Natural killer cell (primary cell): ENCODE measurements around the gene EEF2. TPM values are rescaled to one million over a fixed set of nuclear protein-coding genes. Genes with fewer than 3 reads are reported as not detected.
"Not testable (repeated sequence)": the region's sequence is repeated elsewhere in the genome, so short reads cannot be mapped to it uniquely, and the experiment has no call there.

Source experiments
- ATAC-seq, 3 donors: fragments of 150-1000 bp in 2 of 3; fragments of 200-7000 bp in 1 of 3; cut with Tn5 transposase; 1 replicate in 1 of 3; 2 replicates in 2 of 3; pipeline ENCODE4 v1.10.0; 2021; ENCODE audit warnings: mild to moderate bottlenecking in 2 of 3, moderate library complexity in 2 of 3
- DNase-seq, 2 donors: peaks; one replicate each; pipeline versions ENCODE4 v3.0.0 to v3.0.0-alpha.2; 2013 to 2021; ENCODE audit warnings: mixed read lengths in 1 of 2
- H3K27ac ChIP-seq: one replicate; pipeline ENCODE4 v1.5.1; 2013; ENCODE audit warnings: mild to moderate bottlenecking, low read length
- H3K27me3 ChIP-seq: one replicate; pipeline ENCODE4 v1.6.1; 2013; ENCODE audit warnings: low read length; ENCODE audit not compliant: control insufficient read depth, insufficient read depth
- H3K36me3 ChIP-seq: one replicate; pipeline ENCODE4 v1.6.1; 2013; ENCODE audit warnings: low read length; ENCODE audit not compliant: control insufficient read depth, insufficient read depth
- H3K4me1 ChIP-seq: one replicate; pipeline ENCODE4 v1.6.1; 2013; ENCODE audit warnings: low read length; ENCODE audit not compliant: control insufficient read depth, insufficient read depth
- H3K4me3 ChIP-seq: one replicate; pipeline ENCODE4 v1.5.1; 2013; ENCODE audit warnings: low read length
- H3K9me3 ChIP-seq: one replicate; pipeline ENCODE4 v1.6.1; 2013; ENCODE audit warnings: low read length; ENCODE audit not compliant: control insufficient read depth, insufficient read depth
- H3K27ac Mint-ChIP-seq, 2 donors: one replicate each; pipeline ENCODE4 v1.8.0; 2022; ENCODE audit warnings: mild to moderate bottlenecking in 2 of 2, mixed read lengths in 2 of 2, moderate library complexity in 1 of 2
- H3K27me3 Mint-ChIP-seq, 2 donors: one replicate each; pipeline ENCODE4 v1.8.0; 2022; ENCODE audit warnings: low read depth in 2 of 2, mixed read lengths in 2 of 2
- H3K36me3 Mint-ChIP-seq: one replicate; pipeline ENCODE4 v1.8.0; 2022; ENCODE audit warnings: mixed read lengths
- H3K4me1 Mint-ChIP-seq, 2 donors: one replicate each; pipeline ENCODE4 v1.8.0; 2022; ENCODE audit warnings: mixed read lengths in 2 of 2
- H3K4me3 Mint-ChIP-seq: one replicate; pipeline ENCODE4 v1.8.0; 2022; ENCODE audit warnings: mild to moderate bottlenecking, moderate library complexity, mixed read lengths
- H3K9me3 Mint-ChIP-seq, 2 donors: one replicate each; pipeline ENCODE4 v1.8.0; 2022; ENCODE audit warnings: mixed read lengths in 2 of 2
- WGBS: methylation state at CpG from one replicate; pipeline ENCODE4 v1.1.7; 2013; ENCODE audit warnings: missing lambda C conversion rate; ENCODE audit not compliant: insufficient coverage; 5-methylcytosine and 5-hydroxymethylcytosine counted together
- intact Hi-C: fragments of 100-400 bp; cut with micrococcal nuclease; formaldehyde crosslinking; loops from one replicate; pipeline ENCODE4 v1.14.2; 2022
- total RNA-seq, 4 donors: library from RNA; stranded (reverse); fragments of 120-200 nt in 1 of 4; gene quantifications; one replicate each; pipeline versions ENCODE4 v1.2.3 to v1.2.4, GENCODE V29; 2013 to 2022
- TF ChIP-seq, protein P1 (sequence below): fragments of 200-600 bp; IDR thresholded peaks from one replicate; pipeline ENCODE4 v1.8.0; 2022; ENCODE audit warnings: antibody characterized with exemption

The EEF2 gene
- total RNA-seq, 3 donors from 2014 or later (not counting 1 experiment from before 2014, with no cell fraction given): 1,302 to 1,442 (median 1,437) TPM

DNA sequence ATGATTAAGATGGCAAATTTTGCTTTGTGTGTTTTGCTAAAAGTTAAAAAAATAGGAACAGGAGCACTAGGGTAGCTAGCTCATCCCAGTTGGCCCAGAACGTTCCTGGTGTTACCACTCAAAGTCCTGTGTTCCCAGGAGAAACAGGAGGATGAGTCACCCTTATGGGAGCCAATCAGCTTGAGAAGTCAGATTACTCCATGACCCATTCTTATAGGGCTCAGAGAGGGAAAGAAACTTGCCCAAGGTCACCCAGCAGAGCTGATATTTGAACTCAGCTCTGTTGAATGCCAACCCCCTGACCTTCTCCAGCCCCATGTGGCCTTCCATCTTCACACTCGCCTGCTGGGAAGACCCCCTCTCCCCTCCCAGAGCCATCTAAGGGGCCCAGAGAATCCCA lies 39.4 kb downstream of the EEF2 start:
- peaks cover 5 to 8% of the 10 kb centered on the region in 2 donors for H3K4me1 Mint-ChIP-seq
- intact Hi-C loops: no loop called here
- WGBS: 73% methylated on average over 2 of the region's 2 CpGs
- ATAC-seq: no peak
- no peaks in the 10 kb centered on the region for H3K27me3 ChIP-seq
- peaks cover 22% of the 10 kb centered on the region for H3K4me1 ChIP-seq
- no peaks in the 10 kb centered on the region for H3K9me3 ChIP-seq
- no peak overlapping the region for H3K4me3 ChIP-seq
- H3K27me3 Mint-ChIP-seq: no peaks in the 10 kb centered on the region
- TF ChIP-seq, protein P1, sequence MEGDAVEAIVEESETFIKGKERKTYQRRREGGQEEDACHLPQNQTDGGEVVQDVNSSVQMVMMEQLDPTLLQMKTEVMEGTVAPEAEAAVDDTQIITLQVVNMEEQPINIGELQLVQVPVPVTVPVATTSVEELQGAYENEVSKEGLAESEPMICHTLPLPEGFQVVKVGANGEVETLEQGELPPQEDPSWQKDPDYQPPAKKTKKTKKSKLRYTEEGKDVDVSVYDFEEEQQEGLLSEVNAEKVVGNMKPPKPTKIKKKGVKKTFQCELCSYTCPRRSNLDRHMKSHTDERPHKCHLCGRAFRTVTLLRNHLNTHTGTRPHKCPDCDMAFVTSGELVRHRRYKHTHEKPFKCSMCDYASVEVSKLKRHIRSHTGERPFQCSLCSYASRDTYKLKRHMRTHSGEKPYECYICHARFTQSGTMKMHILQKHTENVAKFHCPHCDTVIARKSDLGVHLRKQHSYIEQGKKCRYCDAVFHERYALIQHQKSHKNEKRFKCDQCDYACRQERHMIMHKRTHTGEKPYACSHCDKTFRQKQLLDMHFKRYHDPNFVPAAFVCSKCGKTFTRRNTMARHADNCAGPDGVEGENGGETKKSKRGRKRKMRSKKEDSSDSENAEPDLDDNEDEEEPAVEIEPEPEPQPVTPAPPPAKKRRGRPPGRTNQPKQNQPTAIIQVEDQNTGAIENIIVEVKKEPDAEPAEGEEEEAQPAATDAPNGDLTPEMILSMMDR: no peak
- H3K4me3 Mint-ChIP-seq: no peak overlapping the region
- H3K27ac ChIP-seq: no peak overlapping the region
- no peaks in the 10 kb centered on the region for H3K36me3 Mint-ChIP-seq
- no peaks in the 10 kb centered on the region for H3K36me3 ChIP-seq
- no peaks in the 10 kb centered on the region for H3K9me3 Mint-ChIP-seq
- H3K27ac Mint-ChIP-seq: no peak overlapping the region
- no peak for DNase-seq

DNA sequence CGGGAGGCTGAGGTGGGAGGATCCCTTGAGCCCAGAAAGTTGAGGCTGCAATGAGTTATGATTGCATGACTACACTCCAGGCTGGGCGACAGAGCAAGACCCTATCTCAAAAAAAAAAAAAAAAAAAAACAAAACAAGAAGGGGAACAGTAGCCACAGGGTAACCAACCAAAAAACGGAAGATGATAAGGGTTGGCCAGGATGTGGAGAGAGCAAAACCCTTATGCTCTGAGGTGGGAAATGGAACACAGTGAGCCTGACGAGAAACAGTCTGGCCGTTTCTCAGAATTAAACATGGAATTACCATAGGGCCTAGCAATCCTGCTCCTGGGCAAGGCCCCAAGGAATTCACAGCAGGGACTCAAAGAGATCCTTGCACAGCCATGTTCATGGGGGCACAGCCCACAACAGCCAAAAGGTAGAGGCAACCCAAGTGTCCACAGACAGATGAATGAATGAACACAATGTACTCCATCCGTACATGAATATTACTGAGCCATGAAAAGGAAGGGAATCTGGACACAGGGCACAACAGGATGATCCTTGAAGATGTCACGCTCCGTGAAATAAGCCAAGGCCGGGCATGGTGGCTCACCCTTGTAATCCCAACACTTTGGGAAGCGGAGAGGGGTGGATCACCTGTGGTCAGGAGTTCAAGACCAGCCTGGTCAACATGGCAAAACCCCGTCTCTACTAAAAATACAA lies 41.1 kb downstream of the EEF2 start:
- H3K9me3 Mint-ChIP-seq: no peaks in the 10 kb centered on the region
- no peaks in the 10 kb centered on the region for H3K36me3 ChIP-seq
- peak overlapping the region in 1 of 2 donors; percentile 13 for H3K27ac Mint-ChIP-seq
- peaks cover 5% of the 10 kb centered on the region for H3K4me1 ChIP-seq
- no peaks in the 10 kb centered on the region for H3K27me3 Mint-ChIP-seq
- H3K27ac ChIP-seq: no peak overlapping the region
- DNase-seq: no peak
- no peaks in the 10 kb centered on the region for H3K27me3 ChIP-seq
- no peak for ATAC-seq
- 66% methylated on average over 11 of the region's 11 CpGs for WGBS
- H3K4me3 ChIP-seq: no peak overlapping the region
- TF ChIP-seq, protein P1: no peak
- peaks cover 5 to 6% of the 10 kb centered on the region in 2 donors for H3K4me1 Mint-ChIP-seq
- no peak overlapping the region for H3K4me3 Mint-ChIP-seq
- no peaks in the 10 kb centered on the region for H3K36me3 Mint-ChIP-seq
- intact Hi-C loops: no loop called here
- H3K9me3 ChIP-seq: no peaks in the 10 kb centered on the region

DNA sequence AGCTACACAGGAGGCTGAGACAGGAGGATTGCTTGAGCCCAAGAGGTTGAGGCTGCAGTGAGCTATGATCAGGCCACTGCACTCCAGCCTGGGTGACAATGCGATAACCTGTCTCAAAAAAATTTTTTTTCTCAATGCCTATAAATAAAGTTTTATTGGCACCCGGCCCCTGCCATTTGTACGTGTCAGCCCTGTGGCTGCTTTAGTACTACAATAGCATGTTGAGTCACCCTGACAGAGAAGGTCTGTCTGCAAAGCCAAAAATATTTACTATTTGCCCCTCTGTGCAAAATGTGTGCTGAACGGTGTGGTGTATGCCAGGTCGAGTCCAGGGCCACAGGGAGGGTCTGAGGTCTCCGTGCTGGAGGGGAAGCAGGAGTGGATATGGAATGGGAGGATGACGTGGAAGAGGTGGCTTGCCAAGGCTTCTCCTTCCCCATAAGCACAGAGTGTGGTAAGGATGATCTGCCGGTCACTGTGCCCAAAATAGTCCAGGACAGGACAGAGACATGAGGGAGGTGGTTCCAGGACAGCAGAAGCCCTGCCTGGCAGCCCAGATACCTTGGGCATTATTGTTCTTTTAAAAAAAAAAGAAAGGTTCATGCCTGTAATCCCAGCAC lies 42.4 kb downstream of the EEF2 start:
- Mint-ChIP-seq H3K4me3 (no peak overlapping the region), H3K36me3 (no peaks in the 10 kb centered on the region), H3K9me3 (no peaks in the 10 kb centered on the region), H3K27me3 (no peaks in the 10 kb centered on the region), H3K4me1 (peaks cover 5 to 6% of the 10 kb centered on the region in 2 donors), H3K27ac (no peak overlapping the region)
- TF ChIP-seq, protein P1: no peak
- Histone ChIP-seq H3K36me3 (no peaks in the 10 kb centered on the region), H3K27ac (no peak overlapping the region), H3K4me1 (peaks cover 3% of the 10 kb centered on the region), H3K9me3 (no peaks in the 10 kb centered on the region), H3K27me3 (no peaks in the 10 kb centered on the region), H3K4me3 (no peak overlapping the region)
- DNase-seq (no peak), ATAC-seq (no peak)
- WGBS: 84% methylated on average over 8 of the region's 8 CpGs
- intact Hi-C loops: no loop called here

DNA sequence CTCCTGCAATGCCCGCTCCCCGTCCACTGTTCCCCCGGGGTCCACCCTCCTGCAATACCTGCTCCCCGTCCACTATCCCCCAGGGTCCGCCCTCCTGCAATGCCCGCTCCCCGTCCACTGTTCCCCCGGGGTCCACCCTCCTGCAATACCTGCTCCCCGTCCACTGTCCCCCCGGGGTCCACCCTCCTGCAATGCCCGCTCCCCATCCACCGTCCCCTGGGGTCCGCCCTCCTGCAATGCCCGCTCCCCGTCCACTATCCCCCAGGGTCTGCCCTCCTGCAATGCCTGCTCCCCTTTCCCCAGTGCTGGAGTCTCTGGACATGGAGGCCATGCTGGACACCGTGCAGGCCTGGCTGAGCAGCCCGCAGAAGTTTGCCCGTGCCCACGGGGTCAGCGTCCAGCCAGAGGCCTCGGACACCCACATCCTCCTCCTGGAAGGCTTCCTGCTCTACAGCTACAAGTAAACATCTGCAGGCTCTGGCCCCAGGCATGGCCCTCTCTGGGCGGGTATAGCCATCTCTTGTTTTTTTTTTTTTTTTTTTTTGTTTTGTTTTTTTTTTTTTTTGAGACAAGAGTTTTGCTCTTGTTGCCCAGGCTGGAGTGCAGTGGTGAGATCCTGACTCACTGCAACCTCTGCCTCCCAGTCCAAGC lies 46.8 kb downstream of the EEF2 start:
- H3K4me3 Mint-ChIP-seq, H3K4me1 ChIP-seq, H3K27me3 Mint-ChIP-seq, H3K4me1 Mint-ChIP-seq, H3K9me3 ChIP-seq, H3K27me3 ChIP-seq, H3K36me3 Mint-ChIP-seq, H3K27ac Mint-ChIP-seq, ATAC-seq, H3K9me3 Mint-ChIP-seq, intact Hi-C loops, H3K4me3 ChIP-seq, H3K36me3 ChIP-seq, DNase-seq, H3K27ac ChIP-seq: not testable (repeated sequence)
- WGBS: 94% methylated on average over 21 of the region's 22 CpGs
